ENCODE data around the gene GADD45G.

Gene GADD45G

GRCh38 chr9:89628601-89629000 is 23.8 kb downstream of the GADD45G start:
- in situ Hi-C loops (cut with MboI; ENCODE audit: low pct_unique_long_range_greater_than_20kb, low sequenced_read_pairs, unreplicated experiment) = no loop called here
- TF ChIP-seq, protein P1, sequence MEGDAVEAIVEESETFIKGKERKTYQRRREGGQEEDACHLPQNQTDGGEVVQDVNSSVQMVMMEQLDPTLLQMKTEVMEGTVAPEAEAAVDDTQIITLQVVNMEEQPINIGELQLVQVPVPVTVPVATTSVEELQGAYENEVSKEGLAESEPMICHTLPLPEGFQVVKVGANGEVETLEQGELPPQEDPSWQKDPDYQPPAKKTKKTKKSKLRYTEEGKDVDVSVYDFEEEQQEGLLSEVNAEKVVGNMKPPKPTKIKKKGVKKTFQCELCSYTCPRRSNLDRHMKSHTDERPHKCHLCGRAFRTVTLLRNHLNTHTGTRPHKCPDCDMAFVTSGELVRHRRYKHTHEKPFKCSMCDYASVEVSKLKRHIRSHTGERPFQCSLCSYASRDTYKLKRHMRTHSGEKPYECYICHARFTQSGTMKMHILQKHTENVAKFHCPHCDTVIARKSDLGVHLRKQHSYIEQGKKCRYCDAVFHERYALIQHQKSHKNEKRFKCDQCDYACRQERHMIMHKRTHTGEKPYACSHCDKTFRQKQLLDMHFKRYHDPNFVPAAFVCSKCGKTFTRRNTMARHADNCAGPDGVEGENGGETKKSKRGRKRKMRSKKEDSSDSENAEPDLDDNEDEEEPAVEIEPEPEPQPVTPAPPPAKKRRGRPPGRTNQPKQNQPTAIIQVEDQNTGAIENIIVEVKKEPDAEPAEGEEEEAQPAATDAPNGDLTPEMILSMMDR (IDR thresholded peaks at IDR 0.05; ENCODE audit: extremely low read depth, insufficient read depth, missing control alignments) = no peak
- no peak for DNase-seq (ENCODE audit: low spot score)

- TF ChIP-seq, protein P1 (IDR thresholded peaks at IDR 0.05; ENCODE audit: extremely low read depth, insufficient read depth, missing control alignments) = no peak
- in situ Hi-C loops (cut with MboI; ENCODE audit: low pct_unique_long_range_greater_than_20kb, low sequenced_read_pairs, unreplicated experiment) = no loop called here
- no peak for DNase-seq (ENCODE audit: low spot score)
Observed at GRCh38 chr9:89629081-89629976, 24.5 kb downstream of the GADD45G start.

DNA sequence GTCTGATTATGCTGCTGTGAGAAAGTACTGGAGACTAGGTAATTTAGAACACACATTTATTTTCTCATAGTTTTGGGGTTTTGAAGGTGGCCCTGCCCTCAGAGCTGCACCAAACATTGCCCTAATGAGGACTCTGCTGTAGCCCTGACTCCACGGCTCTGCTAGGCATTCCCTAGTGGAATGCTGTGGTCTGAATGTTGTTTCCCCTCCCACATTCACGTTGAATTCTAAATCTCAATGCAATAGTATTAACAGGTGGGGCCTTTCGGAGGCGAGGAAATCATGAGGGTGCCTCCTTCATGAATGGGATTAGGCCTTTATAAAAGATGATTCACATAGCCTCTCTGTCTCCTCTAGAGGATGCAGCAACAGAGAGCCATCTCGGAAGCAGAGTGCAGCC is 25.7 kb downstream of the GADD45G start:
- TF ChIP-seq, protein P1 (IDR thresholded peaks at IDR 0.05; ENCODE audit: extremely low read depth, insufficient read depth, missing control alignments) = no peak
- DNase-seq (ENCODE audit: low spot score) = no peak
- in situ Hi-C loops (cut with MboI; ENCODE audit: low pct_unique_long_range_greater_than_20kb, low sequenced_read_pairs, unreplicated experiment) = no loop called here

GRCh38 chr9:89631384-89631783 is 26.6 kb downstream of the GADD45G start:
- in situ Hi-C loops (cut with MboI; ENCODE audit: low pct_unique_long_range_greater_than_20kb, low sequenced_read_pairs, unreplicated experiment) = no loop called here
- no peak for DNase-seq (ENCODE audit: low spot score)
- TF ChIP-seq, protein P1 (IDR thresholded peaks at IDR 0.05; ENCODE audit: extremely low read depth, insufficient read depth, missing control alignments) = no peak

DNA sequence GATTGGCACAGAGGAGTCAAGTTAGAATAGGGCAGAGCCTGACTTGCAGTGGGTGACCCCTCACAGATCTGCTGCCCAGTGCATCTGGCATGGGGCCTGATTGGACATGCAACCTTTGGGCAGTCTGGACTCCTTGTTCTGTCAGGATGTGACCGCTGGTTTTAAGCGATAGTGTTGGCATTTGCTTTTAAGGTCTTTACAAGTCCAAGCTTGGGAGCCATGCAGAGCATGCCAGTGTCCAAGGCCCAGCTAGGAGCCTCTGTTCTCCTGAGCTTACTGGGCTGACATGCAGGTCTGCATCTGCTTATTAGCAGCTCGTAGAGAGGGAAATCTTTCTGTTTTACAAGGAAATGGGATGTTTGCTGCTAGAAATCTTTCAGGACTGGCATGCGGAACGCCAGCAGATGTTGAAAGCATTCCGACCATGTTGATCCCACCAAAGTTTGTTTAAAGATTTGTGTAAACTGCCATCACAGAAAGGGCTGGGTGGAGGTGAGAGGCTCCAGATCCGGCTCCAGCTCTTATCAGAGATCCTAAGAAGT is 27.5 kb downstream of the GADD45G start:
- DNase-seq (ENCODE audit: low spot score) = no peak
- in situ Hi-C loops (cut with MboI; ENCODE audit: low pct_unique_long_range_greater_than_20kb, low sequenced_read_pairs, unreplicated experiment) = no loop called here
- TF ChIP-seq, protein P1 (IDR thresholded peaks at IDR 0.05; ENCODE audit: extremely low read depth, insufficient read depth, missing control alignments) = no peak

GRCh38 chr9:89632736-89633135 is 27.9 kb downstream of the GADD45G start:
- no peak for DNase-seq (ENCODE audit: low spot score)
- TF ChIP-seq, protein P1 (IDR thresholded peaks at IDR 0.05; ENCODE audit: extremely low read depth, insufficient read depth, missing control alignments) = no peak
- in situ Hi-C loops (cut with MboI; ENCODE audit: low pct_unique_long_range_greater_than_20kb, low sequenced_read_pairs, unreplicated experiment) = no loop called here
